GM23338 (cell line): ENCODE results near the gene ACBD4. TPM values are rescaled to one million over a fixed set of nuclear protein-coding genes. Genes with fewer than 3 reads are reported as not detected.

Source experiments
- ATAC-seq: fragments of 200-7000 bp; cut with Tn5 transposase; 3 replicates; pipeline ENCODE4 v1.9.1; 2020
- DNase-seq: peaks from one replicate; pipeline ENCODE4 v3.0.0-alpha.2; 2015; ENCODE audit warnings: low spot score
- H2AFZ ChIP-seq: fragments of 200-600 bp; sonication (generic); 2 replicates; pipeline ENCODE4 v1.8.0; 2016; ENCODE audit warnings: antibody characterized with exemption, mild to moderate bottlenecking, moderate library complexity
- H3F3A ChIP-seq: fragments of 200-600 bp; sonication (generic); replicated peaks from 2 replicates; pipeline ENCODE4 v1.8.0; 2017; ENCODE audit warnings: antibody characterized with exemption, mixed run types, low read depth
- H3K27ac ChIP-seq: fragments of 200-600 bp; sonication (generic); 2 replicates; pipeline ENCODE4 v1.6.1; 2016; ENCODE audit warnings: low read depth
- H3K27me3 ChIP-seq: fragments of 200-600 bp; sonication (generic); 2 replicates; pipeline ENCODE4 v1.8.0; 2016; ENCODE audit warnings: mild to moderate bottlenecking, mixed run types, moderate library complexity; ENCODE audit not compliant: insufficient read depth
- H3K36me3 ChIP-seq: fragments of 200-600 bp; sonication (generic); 2 replicates; pipeline ENCODE4 v1.8.0; 2016; ENCODE audit warnings: mild to moderate bottlenecking; ENCODE audit not compliant: insufficient read depth
- H3K4me1 ChIP-seq: fragments of 200-600 bp; sonication (generic); 2 replicates; pipeline ENCODE4 v1.8.0; 2016; ENCODE audit warnings: mild to moderate bottlenecking, moderate library complexity; ENCODE audit not compliant: insufficient read depth
- H3K4me2 ChIP-seq: fragments of 200-600 bp; sonication (generic); 2 replicates; pipeline ENCODE4 v1.7.1; 2017; ENCODE audit warnings: mixed run types
- H3K4me3 ChIP-seq: fragments of 200-600 bp; sonication (generic); 2 replicates; pipeline ENCODE4 v1.6.1; 2016; ENCODE audit warnings: mixed run types
- H3K79me2 ChIP-seq: fragments of 200-600 bp; sonication (generic); replicated peaks from 2 replicates; pipeline ENCODE4 v1.8.0; 2017; ENCODE audit warnings: mild to moderate bottlenecking; ENCODE audit not compliant: insufficient read depth
- H3K9me2 ChIP-seq: fragments of 200-600 bp; sonication (generic); 2 replicates; pipeline ENCODE4 v1.8.0; 2017; ENCODE audit not compliant: insufficient read depth
- H4K20me1 ChIP-seq: fragments of 200-600 bp; sonication (generic); replicated peaks from 2 replicates; pipeline ENCODE4 v1.8.0; 2017; ENCODE audit warnings: mild to moderate bottlenecking; ENCODE audit not compliant: insufficient read depth
- H3K27ac Mint-ChIP-seq: 2 replicates; pipeline ENCODE4 v1.8.0; 2020; ENCODE audit warnings: inconsistent platforms, mild to moderate bottlenecking, moderate library complexity, mixed read lengths
- H3K27me3 Mint-ChIP-seq: 3 replicates; pipeline ENCODE4 v1.8.0; 2022; ENCODE audit warnings: low read depth, mild to moderate bottlenecking, moderate library complexity, mixed read lengths, inconsistent platforms; ENCODE audit not compliant: insufficient read depth, poor library complexity
- H3K36me3 Mint-ChIP-seq: 3 replicates; pipeline ENCODE4 v1.8.0; 2021; ENCODE audit warnings: low read depth, mild to moderate bottlenecking, inconsistent platforms, moderate library complexity, mixed read lengths
- H3K4me1 Mint-ChIP-seq: 3 replicates; pipeline ENCODE4 v1.8.0; 2020; ENCODE audit warnings: mild to moderate bottlenecking, inconsistent platforms, mixed read lengths
- H3K4me3 Mint-ChIP-seq: 3 replicates; pipeline ENCODE4 v1.8.0; 2021; ENCODE audit warnings: moderate library complexity, mild to moderate bottlenecking, inconsistent platforms, mixed read lengths
- H3K9me3 Mint-ChIP-seq: 3 replicates; pipeline ENCODE4 v1.8.0; 2020; ENCODE audit warnings: moderate library complexity, mild to moderate bottlenecking, inconsistent platforms, mixed read lengths
- CREB1 ChIP-seq: fragments of 250-450 bp; sonication (Bioruptor Pico); IDR thresholded peaks from 2 replicates; pipeline ENCODE4 v1.5.0; 2020; ENCODE audit warnings: low read depth, mild to moderate bottlenecking, moderate library complexity
- EZH2 ChIP-seq: fragments of 200-600 bp; sonication (generic); IDR thresholded peaks from one replicate; pipeline ENCODE4 v1.8.0; 2017; ENCODE audit warnings: antibody characterized with exemption, mild to moderate bottlenecking, low read depth; ENCODE audit not compliant: unreplicated experiment
- EZH2phosphoT487 ChIP-seq: fragments of 200-600 bp; sonication (generic); IDR thresholded peaks from one replicate; pipeline ENCODE4 v1.8.1; 2018; ENCODE audit warnings: antibody characterized with exemption; ENCODE audit not compliant: unreplicated experiment
- JUNB ChIP-seq: IDR thresholded peaks from one replicate; pipeline ENCODE4 v1.6.1; 2016; ENCODE audit warnings: antibody characterized with exemption; ENCODE audit not compliant: unreplicated experiment
- NANOG ChIP-seq: IDR thresholded peaks from 2 replicates; pipeline ENCODE4 v1.6.1; 2016; ENCODE audit warnings: antibody characterized with exemption, borderline replicate concordance
- POLR2AphosphoS5 ChIP-seq: IDR thresholded peaks from 2 replicates; pipeline ENCODE4 v1.6.1; 2016; ENCODE audit warnings: antibody characterized with exemption, low read depth
- REST ChIP-seq: IDR thresholded peaks from one replicate; pipeline ENCODE4 v1.6.1; 2018; ENCODE audit warnings: antibody characterized with exemption; ENCODE audit not compliant: unreplicated experiment
- STAT1 ChIP-seq: IDR thresholded peaks from one replicate; pipeline ENCODE4 v1.6.1; 2016; ENCODE audit warnings: antibody characterized with exemption; ENCODE audit not compliant: unreplicated experiment
- ZNF114 ChIP-seq: fragments of 250-450 bp; sonication (Bioruptor Pico); IDR thresholded peaks from 2 replicates; pipeline ENCODE4 v1.5.0; 2020; ENCODE audit warnings: mild to moderate bottlenecking, moderate library complexity
- ZNF331 ChIP-seq: fragments of 250-450 bp; sonication (Bioruptor Pico); IDR thresholded peaks from 2 replicates; pipeline ENCODE4 v1.5.0; 2020; ENCODE audit warnings: low read depth, mild to moderate bottlenecking, moderate library complexity
- polyA plus RNA-seq: library from polyadenylated mRNA; unstranded; fragments of >200 nt; fragmentation: Nextera tagmentation; extraction: Ambion mirVana; gene quantifications from 2 replicates; pipeline ENCODE4 v1.2.1, GENCODE V29; 2016
- total RNA-seq: library from RNA; depleted of rRNA; stranded (reverse); fragments of >200 nt; shearing (Covaris generic); gene quantifications from 2 replicates; pipeline ENCODE4 v1.2.3, GENCODE V29; 2014
- TF ChIP-seq, protein P1 (sequence below): IDR thresholded peaks from 2 replicates; pipeline ENCODE4 v1.6.1; 2016; ENCODE audit warnings: antibody characterized with exemption
- TF ChIP-seq, protein P2 (sequence below), 2 experiments: fragments of 200-600 bp in 1 of 2; sonication (generic) in 1 of 2; conservative IDR thresholded peaks; 2 replicates each; pipeline versions ENCODE4 v1.5.1 to v1.6.1; 2016 to 2017; ENCODE audit warnings: antibody characterized with exemption in 2 of 2, low read depth in 2 of 2, mild to moderate bottlenecking in 2 of 2, moderate library complexity in 1 of 2
- TF ChIP-seq, protein P3 (sequence below): fragments of 250-450 bp; sonication (Bioruptor Pico); IDR thresholded peaks from 2 replicates; pipeline ENCODE4 v1.5.0; 2020; ENCODE audit warnings: mild to moderate bottlenecking, moderate library complexity

The ACBD4 gene
- total and polyA plus RNA-seq, 2 experiments from 2014 or later = 4.5 to 6.7 TPM

DNA sequence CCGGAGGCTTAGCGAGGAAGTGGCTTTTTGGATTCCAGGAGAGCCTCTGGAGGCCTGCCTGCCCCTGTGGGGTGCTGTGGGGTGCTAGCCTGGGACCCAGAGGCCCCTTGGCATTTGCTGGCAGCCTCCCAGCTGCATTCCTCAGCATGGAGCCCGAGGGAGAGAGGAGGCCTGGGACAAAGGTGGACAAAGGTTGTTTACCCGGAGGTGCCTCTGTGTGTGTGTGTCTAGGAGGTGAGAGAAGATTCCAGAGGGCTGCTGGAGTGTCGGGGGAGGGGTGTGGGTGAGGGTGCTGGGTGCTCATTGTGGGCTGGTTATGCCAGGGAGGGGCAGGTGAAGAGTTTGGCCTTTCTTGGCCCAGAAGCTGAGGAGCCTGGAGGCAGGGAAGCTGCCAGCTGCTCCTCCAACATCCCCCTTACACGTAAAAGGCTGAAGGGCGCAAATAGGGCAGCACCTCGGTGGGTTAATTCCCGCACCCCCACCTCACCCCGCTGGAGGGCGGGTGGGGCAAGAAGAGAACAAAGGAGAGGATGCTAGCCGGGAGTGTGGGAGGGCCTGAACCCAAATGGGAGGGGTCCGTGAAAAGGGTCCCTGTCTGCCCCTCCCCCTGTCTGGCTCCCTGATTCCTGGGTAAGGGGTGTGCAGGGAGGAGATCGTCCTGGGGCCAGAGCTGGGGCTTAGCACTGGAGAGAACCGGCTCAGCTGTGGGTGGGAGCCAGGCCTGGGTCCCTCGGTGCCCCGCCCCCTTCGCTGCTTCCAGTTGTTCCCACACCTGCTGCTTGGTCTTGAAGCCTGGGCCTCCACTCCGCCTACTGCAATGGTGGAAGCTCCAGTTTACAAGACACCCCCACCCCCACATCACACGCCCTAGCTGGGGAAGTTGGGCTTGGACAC is 36.1 kb downstream of the ACBD4 start:
- Histone ChIP-seq H3K79me2 (no peaks in the 10 kb centered on the region), H3F3A (0 out of 2 replicates have a peak, but pooled peaks cover 8% of the 10 kb centered on the region), H3K4me3 (peak overlapping the region; percentile 42; the same call in 1 of the 2 replicates), H3K4me1 (peaks cover 31% of the 10 kb centered on the region), H3K4me2 (peak overlapping the region; percentile 77), H3K27ac (peak overlapping the region; percentile 97), H3K27me3 (no peaks in the 10 kb centered on the region), H3K9me2 (no peaks in the 10 kb centered on the region), H2AFZ (peak overlapping the region; percentile 90; the same call in 1 of the 2 replicates), H3K36me3 (no peaks in the 10 kb centered on the region), H4K20me1 (no peaks in the 10 kb centered on the region)
- Mint-ChIP-seq H3K4me3 (peak overlapping the region; percentile 53), H3K4me1 (peaks cover 36% of the 10 kb centered on the region), H3K36me3 (peaks cover 22% of the 10 kb centered on the region), H3K27ac (peak overlapping the region; percentile 96), H3K9me3 (no peaks in the 10 kb centered on the region), H3K27me3 (peaks cover 17% of the 10 kb centered on the region)
- ATAC-seq = peak; percentile 68
- TF ChIP-seq POLR2AphosphoS5 (no peak), STAT1 (no peak), REST (no peak), ZNF331 (CRISPR knock-in tag) (no peak), EZH2 (no peak), CREB1 (CRISPR knock-in tag) (no peak), ZNF114 (CRISPR knock-in tag) (no peak), JUNB (no peak), NANOG (no peak), EZH2phosphoT487 (no peak)
- TF ChIP-seq, protein P1, sequence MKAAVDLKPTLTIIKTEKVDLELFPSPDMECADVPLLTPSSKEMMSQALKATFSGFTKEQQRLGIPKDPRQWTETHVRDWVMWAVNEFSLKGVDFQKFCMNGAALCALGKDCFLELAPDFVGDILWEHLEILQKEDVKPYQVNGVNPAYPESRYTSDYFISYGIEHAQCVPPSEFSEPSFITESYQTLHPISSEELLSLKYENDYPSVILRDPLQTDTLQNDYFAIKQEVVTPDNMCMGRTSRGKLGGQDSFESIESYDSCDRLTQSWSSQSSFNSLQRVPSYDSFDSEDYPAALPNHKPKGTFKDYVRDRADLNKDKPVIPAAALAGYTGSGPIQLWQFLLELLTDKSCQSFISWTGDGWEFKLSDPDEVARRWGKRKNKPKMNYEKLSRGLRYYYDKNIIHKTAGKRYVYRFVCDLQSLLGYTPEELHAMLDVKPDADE = no peak; the same call in 1 of the 2 replicates
- TF ChIP-seq, protein P2, sequence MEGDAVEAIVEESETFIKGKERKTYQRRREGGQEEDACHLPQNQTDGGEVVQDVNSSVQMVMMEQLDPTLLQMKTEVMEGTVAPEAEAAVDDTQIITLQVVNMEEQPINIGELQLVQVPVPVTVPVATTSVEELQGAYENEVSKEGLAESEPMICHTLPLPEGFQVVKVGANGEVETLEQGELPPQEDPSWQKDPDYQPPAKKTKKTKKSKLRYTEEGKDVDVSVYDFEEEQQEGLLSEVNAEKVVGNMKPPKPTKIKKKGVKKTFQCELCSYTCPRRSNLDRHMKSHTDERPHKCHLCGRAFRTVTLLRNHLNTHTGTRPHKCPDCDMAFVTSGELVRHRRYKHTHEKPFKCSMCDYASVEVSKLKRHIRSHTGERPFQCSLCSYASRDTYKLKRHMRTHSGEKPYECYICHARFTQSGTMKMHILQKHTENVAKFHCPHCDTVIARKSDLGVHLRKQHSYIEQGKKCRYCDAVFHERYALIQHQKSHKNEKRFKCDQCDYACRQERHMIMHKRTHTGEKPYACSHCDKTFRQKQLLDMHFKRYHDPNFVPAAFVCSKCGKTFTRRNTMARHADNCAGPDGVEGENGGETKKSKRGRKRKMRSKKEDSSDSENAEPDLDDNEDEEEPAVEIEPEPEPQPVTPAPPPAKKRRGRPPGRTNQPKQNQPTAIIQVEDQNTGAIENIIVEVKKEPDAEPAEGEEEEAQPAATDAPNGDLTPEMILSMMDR (conservative IDR thresholded peaks at IDR 0.05; ENCODE audit: low read depth in 2 of 2) = no peak
- TF ChIP-seq, protein P3, sequence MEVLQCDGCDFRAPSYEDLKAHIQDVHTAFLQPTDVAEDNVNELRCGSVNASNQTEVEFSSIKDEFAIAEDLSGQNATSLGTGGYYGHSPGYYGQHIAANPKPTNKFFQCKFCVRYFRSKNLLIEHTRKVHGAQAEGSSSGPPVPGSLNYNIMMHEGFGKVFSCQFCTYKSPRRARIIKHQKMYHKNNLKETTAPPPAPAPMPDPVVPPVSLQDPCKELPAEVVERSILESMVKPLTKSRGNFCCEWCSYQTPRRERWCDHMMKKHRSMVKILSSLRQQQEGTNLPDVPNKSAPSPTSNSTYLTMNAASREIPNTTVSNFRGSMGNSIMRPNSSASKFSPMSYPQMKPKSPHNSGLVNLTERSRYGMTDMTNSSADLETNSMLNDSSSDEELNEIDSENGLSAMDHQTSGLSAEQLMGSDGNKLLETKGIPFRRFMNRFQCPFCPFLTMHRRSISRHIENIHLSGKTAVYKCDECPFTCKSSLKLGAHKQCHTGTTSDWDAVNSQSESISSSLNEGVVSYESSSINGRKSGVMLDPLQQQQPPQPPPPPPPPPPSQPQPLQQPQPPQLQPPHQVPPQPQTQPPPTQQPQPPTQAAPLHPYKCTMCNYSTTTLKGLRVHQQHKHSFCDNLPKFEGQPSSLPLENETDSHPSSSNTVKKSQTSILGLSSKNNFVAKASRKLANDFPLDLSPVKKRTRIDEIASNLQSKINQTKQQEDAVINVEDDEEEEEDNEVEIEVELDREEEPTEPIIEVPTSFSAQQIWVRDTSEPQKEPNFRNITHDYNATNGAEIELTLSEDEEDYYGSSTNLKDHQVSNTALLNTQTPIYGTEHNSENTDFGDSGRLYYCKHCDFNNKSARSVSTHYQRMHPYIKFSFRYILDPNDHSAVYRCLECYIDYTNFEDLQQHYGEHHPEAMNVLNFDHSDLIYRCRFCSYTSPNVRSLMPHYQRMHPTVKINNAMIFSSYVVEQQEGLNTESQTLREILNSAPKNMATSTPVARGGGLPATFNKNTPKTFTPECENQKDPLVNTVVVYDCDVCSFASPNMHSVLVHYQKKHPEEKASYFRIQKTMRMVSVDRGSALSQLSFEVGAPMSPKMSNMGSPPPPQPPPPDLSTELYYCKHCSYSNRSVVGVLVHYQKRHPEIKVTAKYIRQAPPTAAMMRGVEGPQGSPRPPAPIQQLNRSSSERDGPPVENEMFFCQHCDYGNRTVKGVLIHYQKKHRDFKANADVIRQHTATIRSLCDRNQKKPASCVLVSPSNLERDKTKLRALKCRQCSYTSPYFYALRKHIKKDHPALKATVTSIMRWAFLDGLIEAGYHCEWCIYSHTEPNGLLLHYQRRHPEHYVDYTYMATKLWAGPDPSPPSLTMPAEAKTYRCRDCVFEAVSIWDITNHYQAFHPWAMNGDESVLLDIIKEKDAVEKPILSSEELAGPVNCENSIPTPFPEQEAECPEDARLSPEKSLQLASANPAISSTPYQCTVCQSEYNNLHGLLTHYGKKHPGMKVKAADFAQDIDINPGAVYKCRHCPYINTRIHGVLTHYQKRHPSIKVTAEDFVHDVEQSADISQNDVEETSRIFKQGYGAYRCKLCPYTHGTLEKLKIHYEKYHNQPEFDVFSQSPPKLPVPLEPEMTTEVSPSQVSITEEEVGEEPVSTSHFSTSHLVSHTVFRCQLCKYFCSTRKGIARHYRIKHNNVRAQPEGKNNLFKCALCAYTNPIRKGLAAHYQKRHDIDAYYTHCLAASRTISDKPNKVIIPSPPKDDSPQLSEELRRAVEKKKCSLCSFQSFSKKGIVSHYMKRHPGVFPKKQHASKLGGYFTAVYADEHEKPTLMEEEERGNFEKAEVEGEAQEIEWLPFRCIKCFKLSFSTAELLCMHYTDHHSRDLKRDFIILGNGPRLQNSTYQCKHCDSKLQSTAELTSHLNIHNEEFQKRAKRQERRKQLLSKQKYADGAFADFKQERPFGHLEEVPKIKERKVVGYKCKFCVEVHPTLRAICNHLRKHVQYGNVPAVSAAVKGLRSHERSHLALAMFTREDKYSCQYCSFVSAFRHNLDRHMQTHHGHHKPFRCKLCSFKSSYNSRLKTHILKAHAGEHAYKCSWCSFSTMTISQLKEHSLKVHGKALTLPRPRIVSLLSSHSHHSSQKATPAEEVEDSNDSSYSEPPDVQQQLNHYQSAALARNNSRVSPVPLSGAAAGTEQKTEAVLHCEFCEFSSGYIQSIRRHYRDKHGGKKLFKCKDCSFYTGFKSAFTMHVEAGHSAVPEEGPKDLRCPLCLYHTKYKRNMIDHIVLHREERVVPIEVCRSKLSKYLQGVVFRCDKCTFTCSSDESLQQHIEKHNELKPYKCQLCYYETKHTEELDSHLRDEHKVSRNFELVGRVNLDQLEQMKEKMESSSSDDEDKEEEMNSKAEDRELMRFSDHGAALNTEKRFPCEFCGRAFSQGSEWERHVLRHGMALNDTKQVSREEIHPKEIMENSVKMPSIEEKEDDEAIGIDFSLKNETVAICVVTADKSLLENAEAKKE = no peak
- peak; percentile 74 for DNase-seq
